ENCODE results near the gene PDCL3.

GRCh38 chr2:100584816-100585215, 22.0 kb downstream of the PDCL3 start:
- TF ChIP-seq CTCF (IDR thresholded peaks at IDR 0.05) (no peak), POLR2A (IDR thresholded peaks at IDR 0.05) (no peak)

Measured in body of pancreas (tissue), 4 donors.